GM19328 (cell line): ENCODE measurements around the gene STK4.
"Not testable (repeated sequence)": the region's sequence is repeated elsewhere in the genome, so short reads cannot be mapped to it uniquely, and the experiment has no call there.

Source experiments
- ATAC-seq: cut with Tn5 transposase; IDR thresholded peaks from one replicate; pipeline ENCODE4 v1.9.1; 2021; ENCODE audit warnings: mild to moderate bottlenecking, moderate library complexity; ENCODE audit not compliant: unreplicated experiment

The STK4 gene

GRCh38 chr20:44981736-44982406 lies 15.6 kb downstream of the STK4 start:
- ATAC-seq: no peak

GRCh38 chr20:44983093-44983674 lies 16.9 kb downstream of the STK4 start:
- ATAC-seq: no peak

GRCh38 chr20:44988631-44989171 lies 22.4 kb downstream of the STK4 start:
- ATAC-seq: no peak

- no peak for ATAC-seq
Measured at GRCh38 chr20:44990425-44990824, 24.1 kb downstream of the STK4 start.

- ATAC-seq: no peak
Measured at GRCh38 chr20:44990957-44991356, 24.6 kb downstream of the STK4 start.

- no peak for ATAC-seq
Measured at GRCh38 chr20:44993343-44993742, 27.0 kb downstream of the STK4 start.

- no peak for ATAC-seq
Measured at GRCh38 chr20:44997171-44997570, 30.9 kb downstream of the STK4 start.

- no peak for ATAC-seq
Measured at GRCh38 chr20:44997668-44998067, 31.4 kb downstream of the STK4 start.

- ATAC-seq: no peak
Measured at GRCh38 chr20:45008521-45009049, 42.3 kb downstream of the STK4 start.

- ATAC-seq: no peak
Measured at GRCh38 chr20:45010399-45010828, 44.1 kb downstream of the STK4 start.

GRCh38 chr20:45011108-45011526 lies 44.8 kb downstream of the STK4 start:
- ATAC-seq: no peak

- no peak for ATAC-seq
Measured at GRCh38 chr20:45012682-45013302, 46.5 kb downstream of the STK4 start.

GRCh38 chr20:45014131-45014530 lies 47.8 kb downstream of the STK4 start:
- ATAC-seq: not testable (repeated sequence)

- ATAC-seq: no peak
Measured at GRCh38 chr20:45014671-45015415, 48.5 kb downstream of the STK4 start.

- no peak for ATAC-seq
Measured at GRCh38 chr20:45016089-45016671, 49.9 kb downstream of the STK4 start.

- no peak for ATAC-seq
Measured at GRCh38 chr20:45017281-45017680, 51.0 kb downstream of the STK4 start.

- ATAC-seq: no peak
Measured at GRCh38 chr20:45017857-45018256, 51.5 kb downstream of the STK4 start.

GRCh38 chr20:45019027-45019761 lies 52.9 kb downstream of the STK4 start:
- ATAC-seq: no peak

- no peak for ATAC-seq
Measured at GRCh38 chr20:45019762-45020123, 53.4 kb downstream of the STK4 start.

GRCh38 chr20:45020236-45020886 lies 54.0 kb downstream of the STK4 start:
- no peak for ATAC-seq
